Left ventricle myocardium inferior (tissue), 1 donor: ENCODE measurements around the gene EVC. TPM values are rescaled to one million over a fixed set of nuclear protein-coding genes. Genes with fewer than 3 reads are reported as not detected.

Experiments used
- DNase-seq: peaks from one replicate; pipeline ENCODE4 v3.0.0-alpha.2; 2020
- H3K27ac ChIP-seq: fragments of 200-600 bp; replicated peaks from 2 replicates; pipeline ENCODE4 v1.8.0; 2021
- H3K27me3 ChIP-seq: fragments of 200-600 bp; 2 replicates; pipeline ENCODE4 v1.8.0; 2021; ENCODE audit warnings: low read depth
- H3K36me3 ChIP-seq: fragments of 200-600 bp; 2 replicates; pipeline ENCODE4 v1.8.0; 2021
- H3K4me1 ChIP-seq: fragments of 200-600 bp; 2 replicates; pipeline ENCODE4 v1.8.0; 2021
- H3K4me3 ChIP-seq: fragments of 200-600 bp; 2 replicates; pipeline ENCODE4 v1.8.0; 2021; ENCODE audit warnings: mild to moderate bottlenecking, moderate library complexity
- H3K9me3 ChIP-seq: fragments of 200-600 bp; replicated peaks from 2 replicates; pipeline ENCODE4 v1.8.0; 2021
- intact Hi-C: fragments of 100-400 bp; cut with micrococcal nuclease; formaldehyde crosslinking; loops from one replicate; pipeline ENCODE4 v1.11.0; 2022
- total RNA-seq: library from RNA; stranded (reverse); fragmentation: NEBNext Ultra II Directional; extraction: Animal tissue kit (Norgen Biotek cat#: 25700); gene quantifications from one replicate; pipeline ENCODE4 v1.2.1, GENCODE V29; 2021
- TF ChIP-seq, protein P1 (sequence below): fragments of 200-600 bp; IDR thresholded peaks from 2 replicates; pipeline ENCODE4 v1.8.0; 2021; ENCODE audit warnings: antibody characterized with exemption, mild to moderate bottlenecking, borderline replicate concordance
- donor health status: DM: no; HTN: yes; CAD: no; lungs with severe emphysema.

EVC gene
- total RNA-seq, 1 donor from 2014 or later, result 5.1 TPM

DNA sequence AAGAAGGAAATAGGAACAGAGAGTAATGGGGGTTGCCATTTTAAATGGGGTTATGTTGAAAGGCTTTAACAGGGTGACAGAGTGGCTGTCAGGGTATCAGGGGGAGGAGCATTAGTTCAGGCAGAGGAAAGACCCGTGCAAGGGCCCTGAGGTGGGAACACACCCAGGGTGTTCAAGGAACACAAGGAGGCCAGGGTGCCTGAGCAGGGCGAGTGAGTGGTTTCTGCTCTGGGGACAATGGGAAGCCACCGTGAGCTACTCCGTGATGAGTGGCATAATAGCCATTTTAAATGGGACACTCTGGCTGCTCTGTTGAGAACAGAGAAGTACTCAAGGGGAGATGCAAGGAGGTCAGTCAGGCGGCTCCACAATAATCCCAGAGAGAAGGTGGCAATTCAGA is 7.2 kb upstream of the EVC start:
- H3K9me3 ChIP-seq, result no peaks in the 10 kb centered on the region
- H3K36me3 ChIP-seq, result no peaks in the 10 kb centered on the region
- intact Hi-C loops, result no loop called here
- no peak overlapping the region for H3K27ac ChIP-seq
- DNase-seq, result no peak
- H3K27me3 ChIP-seq, result peaks cover 23% of the 10 kb centered on the region
- H3K4me3 ChIP-seq, result no peak overlapping the region
- peaks cover 24% of the 10 kb centered on the region for H3K4me1 ChIP-seq
- TF ChIP-seq, protein P1, sequence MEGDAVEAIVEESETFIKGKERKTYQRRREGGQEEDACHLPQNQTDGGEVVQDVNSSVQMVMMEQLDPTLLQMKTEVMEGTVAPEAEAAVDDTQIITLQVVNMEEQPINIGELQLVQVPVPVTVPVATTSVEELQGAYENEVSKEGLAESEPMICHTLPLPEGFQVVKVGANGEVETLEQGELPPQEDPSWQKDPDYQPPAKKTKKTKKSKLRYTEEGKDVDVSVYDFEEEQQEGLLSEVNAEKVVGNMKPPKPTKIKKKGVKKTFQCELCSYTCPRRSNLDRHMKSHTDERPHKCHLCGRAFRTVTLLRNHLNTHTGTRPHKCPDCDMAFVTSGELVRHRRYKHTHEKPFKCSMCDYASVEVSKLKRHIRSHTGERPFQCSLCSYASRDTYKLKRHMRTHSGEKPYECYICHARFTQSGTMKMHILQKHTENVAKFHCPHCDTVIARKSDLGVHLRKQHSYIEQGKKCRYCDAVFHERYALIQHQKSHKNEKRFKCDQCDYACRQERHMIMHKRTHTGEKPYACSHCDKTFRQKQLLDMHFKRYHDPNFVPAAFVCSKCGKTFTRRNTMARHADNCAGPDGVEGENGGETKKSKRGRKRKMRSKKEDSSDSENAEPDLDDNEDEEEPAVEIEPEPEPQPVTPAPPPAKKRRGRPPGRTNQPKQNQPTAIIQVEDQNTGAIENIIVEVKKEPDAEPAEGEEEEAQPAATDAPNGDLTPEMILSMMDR, result no peak

GRCh38 chr4:5704276-5704675 is 6.7 kb upstream of the EVC start:
- TF ChIP-seq, protein P1, result no peak
- H3K27me3 ChIP-seq, result peaks cover 27% of the 10 kb centered on the region
- intact Hi-C loops, result no loop called here

DNA sequence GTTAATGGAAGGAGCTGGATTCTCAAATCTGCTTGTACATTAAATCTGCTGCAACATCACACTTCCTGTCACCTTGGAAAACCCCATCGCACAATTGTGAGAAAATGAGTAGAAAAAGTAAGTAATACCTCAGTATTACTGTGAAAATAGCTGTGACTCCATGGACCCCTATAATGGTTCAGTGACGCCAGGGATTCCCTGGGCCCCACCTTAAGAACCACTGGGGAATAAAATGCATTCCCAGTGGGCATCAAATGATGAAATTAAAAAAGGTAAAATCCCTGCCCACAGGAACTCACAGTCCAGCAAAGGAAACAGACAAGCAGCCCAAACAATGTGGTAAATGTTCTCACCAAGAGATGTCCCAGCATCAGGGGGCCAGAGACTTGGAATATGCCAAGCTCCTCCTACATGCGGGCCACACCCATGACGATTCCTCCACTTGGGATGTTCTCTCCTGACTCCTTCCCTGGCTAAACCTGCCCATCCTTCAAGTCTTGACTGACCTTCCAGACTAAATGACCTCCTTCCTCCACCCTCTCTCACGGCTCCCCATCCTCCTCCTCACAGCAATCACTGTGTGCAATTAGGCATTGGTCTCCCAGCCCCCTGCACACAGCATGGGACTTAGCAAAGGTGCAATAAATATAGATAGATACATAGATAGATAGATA is 5.2 kb upstream of the EVC start:
- Histone ChIP-seq H3K4me1 (peaks cover 39% of the 10 kb centered on the region), H3K27ac (no peak overlapping the region), H3K9me3 (no peaks in the 10 kb centered on the region), H3K4me3 (no peak overlapping the region), H3K36me3 (no peaks in the 10 kb centered on the region), H3K27me3 (peaks cover 33% of the 10 kb centered on the region)
- TF ChIP-seq, protein P1, result no peak
- no peak for DNase-seq
- intact Hi-C loops, result no loop called here

More at GRCh38 chr4:5704276-5704675, 6.7 kb upstream of the EVC start:
- DNase-seq, result no peak
- Histone ChIP-seq H3K9me3 (no peaks in the 10 kb centered on the region), H3K4me3 (no peak overlapping the region), H3K27ac (no peak overlapping the region), H3K4me1 (peaks cover 28% of the 10 kb centered on the region), H3K36me3 (no peaks in the 10 kb centered on the region)

DNA sequence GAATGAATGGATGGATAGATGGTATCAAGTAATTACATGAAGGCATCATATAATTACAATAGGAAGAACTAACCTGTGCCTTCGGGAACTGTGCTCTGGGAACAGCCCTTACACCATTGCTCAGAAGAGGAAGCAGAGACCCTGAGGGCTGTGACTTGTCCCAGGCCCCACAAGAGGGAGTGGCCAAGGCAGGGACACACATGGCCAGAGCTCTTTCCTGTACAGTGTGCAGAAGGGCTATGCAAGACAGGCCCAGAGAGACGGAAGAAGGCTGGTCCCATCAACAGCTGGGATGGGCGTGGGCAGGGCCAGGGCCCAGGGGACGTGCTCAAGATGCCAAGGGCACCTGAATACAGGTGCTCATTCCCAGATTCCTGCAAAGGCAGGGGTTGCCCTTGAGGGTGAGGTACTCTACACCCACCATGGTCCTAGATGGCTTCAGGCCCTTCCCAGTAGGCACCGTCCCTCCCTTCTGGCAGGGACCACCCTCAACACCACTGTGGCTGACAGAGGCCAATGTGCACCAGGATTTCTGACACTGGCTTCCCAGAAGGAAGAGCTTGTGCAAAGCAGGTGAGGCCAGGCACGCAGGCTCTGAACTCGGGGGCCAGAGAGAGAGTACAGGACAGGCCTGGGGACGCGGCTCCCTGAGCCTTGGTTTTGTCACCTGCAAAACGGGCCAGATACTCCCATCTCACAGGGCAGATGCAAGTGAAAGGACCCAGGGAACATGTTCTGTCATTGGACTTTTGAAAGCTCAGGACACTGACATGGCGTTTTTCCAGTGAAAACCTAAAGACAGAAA is 4.3 kb upstream of the EVC start:
- Histone ChIP-seq H3K36me3 (no peaks in the 10 kb centered on the region), H3K4me3 (peak overlapping the region; percentile 80), H3K9me3 (no peaks in the 10 kb centered on the region), H3K27ac (no peak overlapping the region), H3K4me1 (peaks cover 43% of the 10 kb centered on the region), H3K27me3 (peaks cover 35% of the 10 kb centered on the region)
- no peak for DNase-seq
- intact Hi-C loops, result no loop called here
- TF ChIP-seq, protein P1, result no peak

DNA sequence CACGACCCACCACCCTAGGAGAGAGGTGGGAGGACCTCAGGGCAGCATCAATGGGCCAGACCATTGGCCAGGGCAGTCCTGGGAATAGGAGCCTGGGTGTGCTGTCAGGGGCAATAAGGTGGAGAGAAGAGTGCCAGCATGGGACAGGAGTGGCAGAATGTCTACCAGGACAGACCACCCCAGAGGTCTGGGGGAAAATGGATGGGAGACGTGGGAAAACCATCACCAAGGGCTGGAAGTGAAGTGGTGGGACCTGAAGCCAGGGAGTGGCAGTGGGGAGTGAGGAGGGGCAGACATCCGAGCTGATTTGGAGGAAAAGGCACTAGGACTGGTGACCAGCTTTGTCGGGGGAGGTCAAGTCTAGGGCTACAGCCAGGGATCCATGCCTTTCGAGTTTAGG is 3.6 kb upstream of the EVC start:
- peaks cover 46% of the 10 kb centered on the region for H3K4me1 ChIP-seq
- intact Hi-C loops, result no loop called here
- peaks cover 38% of the 10 kb centered on the region for H3K27me3 ChIP-seq
- TF ChIP-seq, protein P1, result no peak
- H3K9me3 ChIP-seq, result no peaks in the 10 kb centered on the region
- no peaks in the 10 kb centered on the region for H3K36me3 ChIP-seq
- peak overlapping the region; percentile 80 for H3K4me3 ChIP-seq
- H3K27ac ChIP-seq, result peak overlapping the region; percentile 80
- no peak for DNase-seq
